ENCODE measurements around the gene NUP62CL. TPM values are rescaled to one million over a fixed set of nuclear protein-coding genes. Genes with fewer than 3 reads are reported as not detected.

NUP62CL gene, protein sequence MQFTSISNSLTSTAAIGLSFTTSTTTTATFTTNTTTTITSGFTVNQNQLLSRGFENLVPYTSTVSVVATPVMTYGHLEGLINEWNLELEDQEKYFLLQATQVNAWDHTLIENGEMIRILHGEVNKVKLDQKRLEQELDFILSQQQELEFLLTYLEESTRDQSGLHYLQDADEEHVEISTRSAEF
- total RNA-seq (0.84 TPM), polyA plus RNA-seq (ENCODE audit: insufficient read depth in 1 of 8, insufficient read length in 8 of 8, low replicate concordance in 1 of 8) (under 1 TPM; 0.36 to 0.85 (median 0.47) TPM)
- long read RNA-seq, donor 1, result 0 reads
- long read RNA-seq, donor 2, result 0 reads
- long read RNA-seq, donor 3, result 0 reads
- long read RNA-seq, donor 4, result 0 reads
- long read RNA-seq, donor 5, result 0 reads
- long read RNA-seq, donor 6, result 0 reads
- long read RNA-seq, donor 7, result 0 reads
- long read RNA-seq, donor 8, result 0 reads
- long read RNA-seq, donor 9, result 0 reads
- long read RNA-seq, donor 10, result 0 reads
- long read RNA-seq, donor 11, result 0 reads

- DNase-seq, result peak; percentile 67
- no peak within 1 kb of the TSS for H3K27ac ChIP-seq (ENCODE audit: low read length)
- H3K27me3 ChIP-seq (ENCODE audit: control insufficient read depth, insufficient read depth, low read length), result peaks cover 22% of the 10 kb centered on the region
- no peaks in the 10 kb centered on the region for H3K36me3 ChIP-seq (ENCODE audit: control insufficient read depth, insufficient read depth, low read length)
- no peaks in the 10 kb centered on the region for H3K4me1 ChIP-seq (ENCODE audit: control insufficient read depth, insufficient read depth, low read length)
- H3K4me3 ChIP-seq (ENCODE audit: low read length), result peak within 1 kb of the TSS; percentile 40
- 31% methylated on average over 59 of the region's 66 CpGs for WGBS (ENCODE audit: insufficient coverage)
- no peaks in the 10 kb centered on the region for H3K9me3 ChIP-seq (replicated peaks; ENCODE audit: control insufficient read depth, low read depth, low read length)
These were observed at the start of gene NUP62CL, which contains the start of gene DNAAF6 for GRCh38 chrX:107205770-107206696. NUP62CL (minus strand) TSS chrX:107206433; CDS start chrX:107175146, 31,287 bp downstream. DNAAF6 (plus strand) TSS chrX:107206611; CDS start chrX:107212876, 6,265 bp downstream.

DNA sequence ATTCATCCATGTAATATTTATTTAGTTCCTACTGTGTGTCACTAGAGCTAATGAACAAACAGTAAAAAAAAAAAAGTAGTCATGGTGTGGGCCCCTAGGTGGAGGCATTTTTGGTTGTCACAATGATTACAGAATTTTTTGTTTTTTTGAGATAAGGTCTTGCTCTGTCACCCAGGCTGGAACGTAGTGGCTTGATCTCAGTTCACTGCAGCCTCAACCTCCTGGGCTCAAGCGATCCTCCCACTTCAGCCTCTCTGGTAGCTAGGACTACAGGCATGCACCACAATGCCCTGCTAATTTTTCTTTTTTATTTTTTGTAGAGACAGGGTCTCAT is 22.2 kb upstream of the NUP62CL start:
- Histone ChIP-seq H3K27ac (ENCODE audit: low read length) (no peak overlapping the region), H3K4me3 (ENCODE audit: low read length) (no peak overlapping the region), H3K36me3 (ENCODE audit: control insufficient read depth, insufficient read depth, low read length) (no peaks in the 10 kb centered on the region), H3K4me1 (ENCODE audit: control insufficient read depth, insufficient read depth, low read length) (no peaks in the 10 kb centered on the region), H3K9me3 (replicated peaks; ENCODE audit: control insufficient read depth, low read depth, low read length) (no peaks in the 10 kb centered on the region), H3K27me3 (ENCODE audit: control insufficient read depth, insufficient read depth, low read length) (peaks cover 5% of the 10 kb centered on the region)
- no CpG with 5 or more reads among the region's 2 CpGs for WGBS (ENCODE audit: insufficient coverage)
- no peak for DNase-seq

DNA sequence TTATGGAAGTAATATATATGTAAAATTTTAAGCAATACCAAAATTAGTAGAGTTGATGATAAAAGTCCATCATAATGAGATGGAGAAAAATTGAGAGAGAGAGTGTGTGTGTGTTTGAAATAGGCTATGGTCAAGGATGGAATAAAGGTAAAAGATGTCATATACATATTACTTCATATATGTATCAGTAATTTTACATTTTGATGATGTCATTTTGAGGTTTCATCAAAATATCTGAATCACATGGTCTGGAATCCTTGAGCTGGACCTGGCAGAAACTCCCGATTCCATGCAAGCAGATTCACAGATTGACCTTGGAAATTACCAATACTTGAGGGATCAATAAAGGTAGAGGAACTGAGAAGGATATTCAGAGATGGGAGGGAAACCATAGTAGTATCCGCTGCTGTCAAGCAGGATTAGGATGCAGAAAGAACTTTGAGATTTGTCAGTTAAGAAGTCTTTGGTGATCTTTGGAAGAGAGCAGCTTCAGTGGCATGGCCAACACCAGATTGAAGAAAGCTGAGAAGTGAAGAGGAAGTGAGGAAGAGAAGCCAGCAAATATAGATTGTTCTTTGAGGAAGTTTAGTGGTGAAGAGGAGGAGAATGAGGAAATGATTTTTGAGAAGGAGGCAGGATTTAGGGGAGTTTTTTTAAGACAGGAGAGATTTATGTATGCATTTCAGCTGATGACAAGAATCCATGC is 21.7 kb upstream of the NUP62CL start:
- Histone ChIP-seq H3K9me3 (replicated peaks; ENCODE audit: control insufficient read depth, low read depth, low read length) (no peaks in the 10 kb centered on the region), H3K4me1 (ENCODE audit: control insufficient read depth, insufficient read depth, low read length) (no peaks in the 10 kb centered on the region), H3K27ac (ENCODE audit: low read length) (no peak overlapping the region), H3K27me3 (ENCODE audit: control insufficient read depth, insufficient read depth, low read length) (peaks cover 5% of the 10 kb centered on the region), H3K36me3 (ENCODE audit: control insufficient read depth, insufficient read depth, low read length) (no peaks in the 10 kb centered on the region), H3K4me3 (ENCODE audit: low read length) (no peak overlapping the region)
- DNase-seq, result peak; percentile 1
- 65% methylated on average over 2 of the region's 2 CpGs for WGBS (ENCODE audit: insufficient coverage)

- H3K27ac ChIP-seq (ENCODE audit: low read length), result no peak overlapping the region
- no peak overlapping the region for H3K4me3 ChIP-seq (ENCODE audit: low read length)
- no peaks in the 10 kb centered on the region for H3K4me1 ChIP-seq (ENCODE audit: control insufficient read depth, insufficient read depth, low read length)
- H3K27me3 ChIP-seq (ENCODE audit: control insufficient read depth, insufficient read depth, low read length), result peaks cover 5% of the 10 kb centered on the region
- no peak for DNase-seq
- WGBS (ENCODE audit: insufficient coverage), result no CpG with 5 or more reads among the region's 1 CpG
- no peaks in the 10 kb centered on the region for H3K36me3 ChIP-seq (ENCODE audit: control insufficient read depth, insufficient read depth, low read length)
- H3K9me3 ChIP-seq (replicated peaks; ENCODE audit: control insufficient read depth, low read depth, low read length), result no peaks in the 10 kb centered on the region
These were observed 20.5 kb upstream of the NUP62CL start for GRCh38 chrX:107226757-107227156.

GRCh38 chrX:107213477-107213876 is 7.2 kb upstream of the NUP62CL start:
- Histone ChIP-seq H3K4me1 (ENCODE audit: control insufficient read depth, insufficient read depth, low read length) (no peaks in the 10 kb centered on the region), H3K27me3 (ENCODE audit: control insufficient read depth, insufficient read depth, low read length) (peaks cover 5% of the 10 kb centered on the region), H3K36me3 (ENCODE audit: control insufficient read depth, insufficient read depth, low read length) (no peaks in the 10 kb centered on the region), H3K27ac (ENCODE audit: low read length) (no peak overlapping the region), H3K4me3 (ENCODE audit: low read length) (no peak overlapping the region), H3K9me3 (replicated peaks; ENCODE audit: control insufficient read depth, low read depth, low read length) (no peaks in the 10 kb centered on the region)
- DNase-seq, result no peak
- 100% methylated on average over 1 of the region's 1 CpG for WGBS (ENCODE audit: insufficient coverage)

DNA sequence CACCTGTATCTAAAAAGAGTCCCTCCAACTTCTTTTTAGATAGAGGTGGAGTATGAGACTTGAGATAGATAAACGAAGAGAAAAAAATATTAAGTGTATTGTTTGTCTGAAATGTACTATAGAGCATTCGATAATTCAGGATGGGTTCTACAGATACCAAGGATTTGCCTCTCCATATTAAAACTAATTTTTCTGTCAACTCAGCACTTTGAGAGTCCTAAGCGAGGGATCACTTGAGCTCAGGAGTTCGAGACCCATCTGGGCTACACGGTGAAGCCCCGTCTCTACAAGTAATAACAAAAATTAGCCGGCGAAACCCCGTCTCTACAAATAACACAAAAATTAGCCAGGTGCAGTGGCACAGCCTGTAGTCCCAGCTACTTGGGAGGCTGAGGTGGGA is 1.7 kb upstream of the NUP62CL start:
- Histone ChIP-seq H3K9me3 (replicated peaks; ENCODE audit: control insufficient read depth, low read depth, low read length) (no peaks in the 10 kb centered on the region), H3K27me3 (ENCODE audit: control insufficient read depth, insufficient read depth, low read length) (peaks cover 19% of the 10 kb centered on the region), H3K4me3 (ENCODE audit: low read length) (no peak overlapping the region), H3K27ac (ENCODE audit: low read length) (no peak overlapping the region), H3K36me3 (ENCODE audit: control insufficient read depth, insufficient read depth, low read length) (no peaks in the 10 kb centered on the region), H3K4me1 (ENCODE audit: control insufficient read depth, insufficient read depth, low read length) (no peaks in the 10 kb centered on the region)
- 100% methylated on average over 1 of the region's 9 CpGs for WGBS (ENCODE audit: insufficient coverage)
- no peak for DNase-seq

DNA sequence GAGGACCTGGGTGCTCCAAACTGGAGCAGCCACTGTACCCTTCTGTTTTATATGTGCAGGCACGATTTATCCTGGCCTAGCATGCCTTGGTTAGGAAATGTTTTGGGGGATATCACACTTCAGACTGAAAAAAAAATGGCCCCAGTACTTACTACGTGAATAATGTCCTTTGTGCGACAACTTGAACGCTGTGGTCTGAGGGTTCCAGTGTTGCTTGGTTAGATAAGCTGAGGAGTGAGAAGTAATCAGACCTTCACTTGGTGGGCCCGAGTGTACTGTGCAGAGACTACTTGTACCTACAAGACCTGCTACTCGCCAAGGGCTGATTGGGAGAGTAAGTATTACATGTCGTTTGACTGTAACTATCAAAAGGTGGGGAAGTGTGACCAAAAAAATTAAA is 856 bp upstream of the NUP62CL start:
- 80% methylated on average over 5 of the region's 7 CpGs for WGBS (ENCODE audit: insufficient coverage)

GRCh38 chrX:107206697-107207065 is 448 bp upstream of the NUP62CL start:
- no peak for DNase-seq
- no peaks in the 10 kb centered on the region for H3K4me1 ChIP-seq (ENCODE audit: control insufficient read depth, insufficient read depth, low read length)
- no peaks in the 10 kb centered on the region for H3K9me3 ChIP-seq (replicated peaks; ENCODE audit: control insufficient read depth, low read depth, low read length)
- peaks cover 20% of the 10 kb centered on the region for H3K27me3 ChIP-seq (ENCODE audit: control insufficient read depth, insufficient read depth, low read length)
- no peak overlapping the region for H3K27ac ChIP-seq (ENCODE audit: low read length)
- 42% methylated on average over 2 of the region's 9 CpGs for WGBS (ENCODE audit: insufficient coverage)
- peak overlapping the region; percentile 40 for H3K4me3 ChIP-seq (ENCODE audit: low read length)
- no peaks in the 10 kb centered on the region for H3K36me3 ChIP-seq (ENCODE audit: control insufficient read depth, insufficient read depth, low read length)

More for the DNA sequence above, 856 bp upstream of the NUP62CL start:
- Histone ChIP-seq H3K4me3 (ENCODE audit: low read length) (no peak overlapping the region), H3K9me3 (replicated peaks; ENCODE audit: control insufficient read depth, low read depth, low read length) (no peaks in the 10 kb centered on the region), H3K4me1 (ENCODE audit: control insufficient read depth, insufficient read depth, low read length) (no peaks in the 10 kb centered on the region), H3K27ac (ENCODE audit: low read length) (no peak overlapping the region), H3K27me3 (ENCODE audit: control insufficient read depth, insufficient read depth, low read length) (peaks cover 19% of the 10 kb centered on the region), H3K36me3 (ENCODE audit: control insufficient read depth, insufficient read depth, low read length) (no peaks in the 10 kb centered on the region)
- no peak for DNase-seq

GRCh38 chrX:107204068-107204605 is 2.1 kb downstream of the NUP62CL start:
- no CpG with 5 or more reads among the region's 6 CpGs for WGBS (ENCODE audit: insufficient coverage)
- H3K4me1 ChIP-seq (ENCODE audit: control insufficient read depth, insufficient read depth, low read length), result no peaks in the 10 kb centered on the region
- DNase-seq, result peak; percentile 1
- no peaks in the 10 kb centered on the region for H3K9me3 ChIP-seq (replicated peaks; ENCODE audit: control insufficient read depth, low read depth, low read length)
- H3K36me3 ChIP-seq (ENCODE audit: control insufficient read depth, insufficient read depth, low read length), result no peaks in the 10 kb centered on the region
- H3K4me3 ChIP-seq (ENCODE audit: low read length), result no peak overlapping the region
- H3K27ac ChIP-seq (ENCODE audit: low read length), result no peak overlapping the region
- H3K27me3 ChIP-seq (ENCODE audit: control insufficient read depth, insufficient read depth, low read length), result peaks cover 21% of the 10 kb centered on the region
